Right atrium auricular region (tissue), 2 donors: ENCODE data around the gene INPP5D. TPM values are rescaled to one million over a fixed set of nuclear protein-coding genes. Genes with fewer than 3 reads are reported as not detected.

ENCODE experiments used
- DNase-seq: peaks from one replicate; pipeline ENCODE4 v3.0.0-alpha.2; 2019; ENCODE audit warnings: low spot score
- H3K27ac ChIP-seq, 2 donors: fragments of 200-600 bp; sonication (generic); 1 replicate in 1 of 2; 2 replicates in 1 of 2; pipeline ENCODE4 v1.5.1; 2016 to 2019
- H3K27me3 ChIP-seq, 2 donors: fragments of 200-600 bp; sonication (generic); one replicate each; pipeline versions ENCODE4 v1.5.1 to v1.6.0; 2017 to 2019
- H3K36me3 ChIP-seq: fragments of 200-600 bp; sonication (generic); one replicate; pipeline ENCODE4 v1.5.1; 2016
- H3K4me1 ChIP-seq, 2 donors: fragments of 200-600 bp; sonication (generic); one replicate each; pipeline versions ENCODE4 v1.5.1 to v1.6.0; 2017 to 2019
- H3K4me3 ChIP-seq, 2 donors: fragments of 200-600 bp; sonication (generic); 1 replicate in 1 of 2; 2 replicates in 1 of 2; pipeline ENCODE4 v1.5.1; 2017 to 2019; ENCODE audit warnings: mild to moderate bottlenecking in 1 of 2, moderate library complexity in 1 of 2
- H3K9me3 ChIP-seq, 2 donors: fragments of 200-600 bp; sonication (generic); one replicate each; pipeline ENCODE4 v1.5.1; 2019
- CTCF ChIP-seq, 2 donors: fragments of 200-600 bp; sonication (generic); IDR thresholded peaks; one replicate each; pipeline ENCODE4 v1.5.1; 2019; ENCODE audit warnings: antibody characterized with exemption in 2 of 2
- total RNA-seq, 2 donors: library from RNA; depleted of rRNA; stranded (reverse); fragments of >200 nt; gene quantifications; one replicate each; pipeline ENCODE4 v1.1.0, GENCODE V29; 2016

INPP5D gene
- total RNA-seq, 2 donors from 2014 or later, result 2.9 to 7.0 TPM

- Histone ChIP-seq H3K4me3 (peak overlapping the region; percentile 26 to 52), H3K36me3 (no peaks in the 10 kb centered on the region), H3K27ac (peak overlapping the region; percentile 72 to 77), H3K4me1 (peaks cover 0 to 41% of the 10 kb centered on the region in 2 donors), H3K9me3 (no peaks in the 10 kb centered on the region), H3K27me3 (no peaks in the 10 kb centered on the region)
- no peak for DNase-seq
- no peak for TF ChIP-seq CTCF (IDR thresholded peaks at IDR 0.05)
Measured at GRCh38 chr2:233060501-233060979, 398 bp downstream of the INPP5D start.

- DNase-seq, result no peak
- H3K36me3 ChIP-seq, result no peaks in the 10 kb centered on the region
- H3K27ac ChIP-seq, result peak overlapping the region; percentile 72 to 77
- no peaks in the 10 kb centered on the region for H3K9me3 ChIP-seq
- H3K27me3 ChIP-seq, result no peaks in the 10 kb centered on the region
- peaks cover 0 to 41% of the 10 kb centered on the region in 2 donors for H3K4me1 ChIP-seq
- H3K4me3 ChIP-seq, result peak overlapping the region; percentile 26 to 52
- TF ChIP-seq CTCF (IDR thresholded peaks at IDR 0.05), result no peak
Measured at GRCh38 chr2:233060980-233061590, 943 bp downstream of the INPP5D start.

- peak overlapping the region; percentile 72 to 77 for H3K27ac ChIP-seq
Measured at GRCh38 chr2:233061591-233062450, 1.7 kb downstream of the INPP5D start.

GRCh38 chr2:233062451-233062850 is 2.3 kb downstream of the INPP5D start:
- Histone ChIP-seq H3K4me1 (peaks cover 0 to 41% of the 10 kb centered on the region in 2 donors), H3K36me3 (no peaks in the 10 kb centered on the region), H3K4me3 (peak overlapping the region in 1 of 2 donors; percentile 52), H3K9me3 (no peaks in the 10 kb centered on the region), H3K27ac (peak overlapping the region; percentile 72 to 77), H3K27me3 (no peaks in the 10 kb centered on the region)
- no peak for DNase-seq
- TF ChIP-seq CTCF (IDR thresholded peaks at IDR 0.05), result no peak

More at GRCh38 chr2:233061591-233062450, 1.7 kb downstream of the INPP5D start:
- Histone ChIP-seq H3K4me1 (peaks cover 0 to 41% of the 10 kb centered on the region in 2 donors), H3K4me3 (peak overlapping the region; percentile 26 to 52), H3K36me3 (no peaks in the 10 kb centered on the region), H3K27me3 (no peaks in the 10 kb centered on the region), H3K9me3 (no peaks in the 10 kb centered on the region)
- peak in 1 of 2 donors; percentile 32 for TF ChIP-seq CTCF (IDR thresholded peaks at IDR 0.05)
- no peak for DNase-seq

GRCh38 chr2:233062946-233063268 is 2.8 kb downstream of the INPP5D start:
- Histone ChIP-seq H3K27me3 (no peaks in the 10 kb centered on the region), H3K4me1 (peaks cover 0 to 41% of the 10 kb centered on the region in 2 donors), H3K9me3 (no peaks in the 10 kb centered on the region), H3K4me3 (no peak overlapping the region), H3K36me3 (no peaks in the 10 kb centered on the region), H3K27ac (no peak overlapping the region)
- DNase-seq, result no peak
- TF ChIP-seq CTCF (IDR thresholded peaks at IDR 0.05), result no peak
